Stromal cell of bone marrow (primary cell): Measurements from ENCODE around the gene TRIM40.

Source experiments
- DNase-seq: peaks from one replicate; pipeline ENCODE4 v3.0.0-alpha.2; 2012; ENCODE audit warnings: low read depth

The TRIM40 gene

GRCh38 chr6:30149858-30150550, 14.1 kb downstream of the TRIM40 start:
- no peak for DNase-seq

GRCh38 chr6:30150671-30151395, 14.9 kb downstream of the TRIM40 start:
- DNase-seq = no peak

- no peak for DNase-seq
Observed at GRCh38 chr6:30151580-30151979, 15.6 kb downstream of the TRIM40 start.

GRCh38 chr6:30152016-30152673, 16.2 kb downstream of the TRIM40 start:
- no peak for DNase-seq

- no peak for DNase-seq
Observed at GRCh38 chr6:30152910-30153610, 17.1 kb downstream of the TRIM40 start.

- no peak for DNase-seq
Observed at GRCh38 chr6:30154061-30154460, 18.1 kb downstream of the TRIM40 start.

- peak; percentile 82 for DNase-seq
Observed at GRCh38 chr6:30154709-30155519, 19.0 kb downstream of the TRIM40 start.

GRCh38 chr6:30155520-30156261, 19.8 kb downstream of the TRIM40 start:
- DNase-seq = no peak

GRCh38 chr6:30156262-30156599, 20.3 kb downstream of the TRIM40 start:
- DNase-seq = peak; percentile 16

GRCh38 chr6:30156774-30157173, 20.8 kb downstream of the TRIM40 start:
- no peak for DNase-seq

GRCh38 chr6:30157581-30157980, 21.6 kb downstream of the TRIM40 start:
- no peak for DNase-seq

- no peak for DNase-seq
Observed at GRCh38 chr6:30157999-30158398, 22.1 kb downstream of the TRIM40 start.

- no peak for DNase-seq
Observed at GRCh38 chr6:30158475-30159040, 22.6 kb downstream of the TRIM40 start.

GRCh38 chr6:30160008-30160784, 24.3 kb downstream of the TRIM40 start:
- DNase-seq = no peak

- DNase-seq = no peak
Observed at GRCh38 chr6:30160785-30161531, 25.0 kb downstream of the TRIM40 start, which contains the start of gene TRIM10. TSS of gene TRIM10 (minus strand) at chr6:30161211. CDS start at chr6:30160858, 353 bp downstream.

- DNase-seq = no peak
Observed at GRCh38 chr6:30162265-30163089, 26.5 kb downstream of the TRIM40 start.

- DNase-seq = no peak
Observed at GRCh38 chr6:30163090-30163917, 27.4 kb downstream of the TRIM40 start, which contains the start of gene TRIM15. TSS of gene TRIM15 (plus strand) at chr6:30163546. CDS start at chr6:30163685, 139 bp downstream.
